ENCODE results near the gene CFAP77.

Gene CFAP77

GRCh38 chr9:132605387-132605786 is 195.4 kb downstream of the CFAP77 start:
- Mint-ChIP-seq H3K27me3 (no peaks in the 10 kb centered on the region), H3K4me1 (no peaks in the 10 kb centered on the region), H3K9me3 (no peaks in the 10 kb centered on the region), H3K4me3 (no peak overlapping the region), H3K27ac (no peak overlapping the region), H3K36me3 (peaks cover 98% of the 10 kb centered on the region)
- no peak for ATAC-seq

- H3K9me3 Mint-ChIP-seq, result no peaks in the 10 kb centered on the region
- H3K36me3 Mint-ChIP-seq, result peaks cover 98% of the 10 kb centered on the region
- no peaks in the 10 kb centered on the region for H3K27me3 Mint-ChIP-seq
- ATAC-seq, result no peak
- no peaks in the 10 kb centered on the region for H3K4me1 Mint-ChIP-seq
- H3K4me3 Mint-ChIP-seq, result no peak overlapping the region
- no peak overlapping the region for H3K27ac Mint-ChIP-seq
Observed at GRCh38 chr9:132606066-132606465, 196.1 kb downstream of the CFAP77 start.

- H3K27ac Mint-ChIP-seq, result no peak overlapping the region
- H3K4me3 Mint-ChIP-seq, result no peak overlapping the region
- H3K27me3 Mint-ChIP-seq, result no peaks in the 10 kb centered on the region
- no peaks in the 10 kb centered on the region for H3K9me3 Mint-ChIP-seq
- no peaks in the 10 kb centered on the region for H3K4me1 Mint-ChIP-seq
- H3K36me3 Mint-ChIP-seq, result peaks cover 95% of the 10 kb centered on the region
- ATAC-seq, result no peak
Observed at GRCh38 chr9:132609184-132609583, 199.2 kb downstream of the CFAP77 start.

GRCh38 chr9:132609829-132610228 is 199.8 kb downstream of the CFAP77 start:
- no peak overlapping the region for H3K4me3 Mint-ChIP-seq

GRCh38 chr9:132610661-132611060 is 200.7 kb downstream of the CFAP77 start:
- no peak overlapping the region for H3K4me3 Mint-ChIP-seq
- no peaks in the 10 kb centered on the region for H3K27me3 Mint-ChIP-seq
- H3K9me3 Mint-ChIP-seq, result no peaks in the 10 kb centered on the region
- no peaks in the 10 kb centered on the region for H3K4me1 Mint-ChIP-seq
- ATAC-seq, result no peak
- H3K36me3 Mint-ChIP-seq, result peaks cover 95% of the 10 kb centered on the region
- no peak overlapping the region for H3K27ac Mint-ChIP-seq

More at GRCh38 chr9:132609829-132610228, 199.8 kb downstream of the CFAP77 start:
- H3K27me3 Mint-ChIP-seq, result no peaks in the 10 kb centered on the region
- H3K36me3 Mint-ChIP-seq, result peaks cover 95% of the 10 kb centered on the region
- H3K4me1 Mint-ChIP-seq, result no peaks in the 10 kb centered on the region
- H3K9me3 Mint-ChIP-seq, result no peaks in the 10 kb centered on the region
- no peak for ATAC-seq
- no peak overlapping the region for H3K27ac Mint-ChIP-seq

- Mint-ChIP-seq H3K27me3 (no peaks in the 10 kb centered on the region), H3K27ac (no peak overlapping the region), H3K9me3 (no peaks in the 10 kb centered on the region), H3K36me3 (peaks cover 91% of the 10 kb centered on the region), H3K4me1 (no peaks in the 10 kb centered on the region), H3K4me3 (no peak overlapping the region)
- no peak for ATAC-seq
Observed at GRCh38 chr9:132614324-132614723, 204.3 kb downstream of the CFAP77 start.

GRCh38 chr9:132615774-132616173 is 205.8 kb downstream of the CFAP77 start:
- H3K9me3 Mint-ChIP-seq, result no peaks in the 10 kb centered on the region
- no peak for ATAC-seq
- H3K27ac Mint-ChIP-seq, result no peak overlapping the region
- no peaks in the 10 kb centered on the region for H3K27me3 Mint-ChIP-seq
- H3K36me3 Mint-ChIP-seq, result peaks cover 84% of the 10 kb centered on the region
- no peaks in the 10 kb centered on the region for H3K4me1 Mint-ChIP-seq
- no peak overlapping the region for H3K4me3 Mint-ChIP-seq

- Mint-ChIP-seq H3K4me3 (no peak overlapping the region), H3K36me3 (peaks cover 75% of the 10 kb centered on the region)
- ATAC-seq, result no peak
Observed at GRCh38 chr9:132616725-132617124, 206.7 kb downstream of the CFAP77 start.

GRCh38 chr9:132622159-132622558 is 212.1 kb downstream of the CFAP77 start:
- H3K4me3 Mint-ChIP-seq, result no peak overlapping the region
- H3K36me3 Mint-ChIP-seq, result peaks cover 55% of the 10 kb centered on the region
- H3K27me3 Mint-ChIP-seq, result no peaks in the 10 kb centered on the region
- H3K9me3 Mint-ChIP-seq, result no peaks in the 10 kb centered on the region
- H3K4me1 Mint-ChIP-seq, result no peaks in the 10 kb centered on the region
- no peak overlapping the region for H3K27ac Mint-ChIP-seq
- ATAC-seq, result no peak

More at GRCh38 chr9:132616725-132617124, 206.7 kb downstream of the CFAP77 start:
- no peak overlapping the region for H3K27ac Mint-ChIP-seq
- no peaks in the 10 kb centered on the region for H3K27me3 Mint-ChIP-seq
- no peaks in the 10 kb centered on the region for H3K9me3 Mint-ChIP-seq
- H3K4me1 Mint-ChIP-seq, result no peaks in the 10 kb centered on the region
